Measurements from ENCODE around the gene SUGCT.

Gene SUGCT

GRCh38 chr7:40761762-40762560 is 627.2 kb downstream of the SUGCT start:
- H3K4me1 ChIP-seq (ENCODE audit: control insufficient read depth, insufficient read depth, low read length, poor library complexity, severe bottlenecking): no peaks in the 10 kb centered on the region
- WGBS, 2 experiments (ENCODE audit: insufficient coverage in 2 of 2): 92 to 93% methylated on average over 7 to 10 of the region's 14 CpGs
- no peaks in the 10 kb centered on the region for H3K9me3 ChIP-seq (ENCODE audit: control insufficient read depth, low read length)
- no peak overlapping the region for H3K4me3 ChIP-seq (ENCODE audit: extremely low read depth, insufficient read depth, low read length, poor library complexity, severe bottlenecking)
- no peaks in the 10 kb centered on the region for H3K36me3 ChIP-seq (ENCODE audit: control insufficient read depth, insufficient read depth, low read length)
- H3K27ac ChIP-seq (ENCODE audit: low read depth, low read length, severe bottlenecking): no peak overlapping the region

- Histone ChIP-seq H3K36me3 (ENCODE audit: control insufficient read depth, insufficient read depth, low read length) (no peaks in the 10 kb centered on the region), H3K4me3 (ENCODE audit: extremely low read depth, insufficient read depth, low read length, poor library complexity, severe bottlenecking) (no peak overlapping the region), H3K9me3 (ENCODE audit: control insufficient read depth, low read length) (no peaks in the 10 kb centered on the region), H3K4me1 (ENCODE audit: control insufficient read depth, insufficient read depth, low read length, poor library complexity, severe bottlenecking) (no peaks in the 10 kb centered on the region), H3K27ac (ENCODE audit: low read depth, low read length, severe bottlenecking) (no peak overlapping the region)
- WGBS, 2 experiments (ENCODE audit: insufficient coverage in 2 of 2): 88 to 100% methylated on average over 1 to 2 of the region's 9 CpGs
Observed at GRCh38 chr7:40763319-40764287, 628.8 kb downstream of the SUGCT start.

- 100% methylated on average over 1 of the region's 3 CpGs; no CpG with 5 or more reads in 1 of the 2 experiments for WGBS, 2 experiments (ENCODE audit: insufficient coverage in 2 of 2)
- H3K4me3 ChIP-seq (ENCODE audit: extremely low read depth, insufficient read depth, low read length, poor library complexity, severe bottlenecking): no peak overlapping the region
- H3K27ac ChIP-seq (ENCODE audit: low read depth, low read length, severe bottlenecking): no peak overlapping the region
- H3K9me3 ChIP-seq (ENCODE audit: control insufficient read depth, low read length): no peaks in the 10 kb centered on the region
- no peaks in the 10 kb centered on the region for H3K4me1 ChIP-seq (ENCODE audit: control insufficient read depth, insufficient read depth, low read length, poor library complexity, severe bottlenecking)
- H3K36me3 ChIP-seq (ENCODE audit: control insufficient read depth, insufficient read depth, low read length): no peaks in the 10 kb centered on the region
Observed at GRCh38 chr7:40765639-40766038, 630.8 kb downstream of the SUGCT start.

- Histone ChIP-seq H3K9me3 (ENCODE audit: control insufficient read depth, low read length) (no peaks in the 10 kb centered on the region), H3K36me3 (ENCODE audit: control insufficient read depth, insufficient read depth, low read length) (no peaks in the 10 kb centered on the region), H3K4me3 (ENCODE audit: extremely low read depth, insufficient read depth, low read length, poor library complexity, severe bottlenecking) (no peak overlapping the region), H3K4me1 (ENCODE audit: control insufficient read depth, insufficient read depth, low read length, poor library complexity, severe bottlenecking) (no peaks in the 10 kb centered on the region), H3K27ac (ENCODE audit: low read depth, low read length, severe bottlenecking) (no peak overlapping the region)
- 76 to 93% methylated on average over 2 to 3 of the region's 3 CpGs for WGBS, 2 experiments (ENCODE audit: insufficient coverage in 2 of 2)
Observed at GRCh38 chr7:40772096-40772495, 637.3 kb downstream of the SUGCT start.

- H3K27ac ChIP-seq (ENCODE audit: low read depth, low read length, severe bottlenecking): no peak overlapping the region
- H3K4me1 ChIP-seq (ENCODE audit: control insufficient read depth, insufficient read depth, low read length, poor library complexity, severe bottlenecking): no peaks in the 10 kb centered on the region
- H3K9me3 ChIP-seq (ENCODE audit: control insufficient read depth, low read length): no peaks in the 10 kb centered on the region
- no peaks in the 10 kb centered on the region for H3K36me3 ChIP-seq (ENCODE audit: control insufficient read depth, insufficient read depth, low read length)
- no peak overlapping the region for H3K4me3 ChIP-seq (ENCODE audit: extremely low read depth, insufficient read depth, low read length, poor library complexity, severe bottlenecking)
- WGBS, 2 experiments (ENCODE audit: insufficient coverage in 2 of 2): 75 to 83% methylated on average over 1 of the region's 3 CpGs
Observed at GRCh38 chr7:40773656-40774055, 638.9 kb downstream of the SUGCT start.

- Histone ChIP-seq H3K27ac (ENCODE audit: low read depth, low read length, severe bottlenecking) (no peak overlapping the region), H3K36me3 (ENCODE audit: control insufficient read depth, insufficient read depth, low read length) (no peaks in the 10 kb centered on the region), H3K4me1 (ENCODE audit: control insufficient read depth, insufficient read depth, low read length, poor library complexity, severe bottlenecking) (no peaks in the 10 kb centered on the region), H3K9me3 (ENCODE audit: control insufficient read depth, low read length) (no peaks in the 10 kb centered on the region), H3K4me3 (ENCODE audit: extremely low read depth, insufficient read depth, low read length, poor library complexity, severe bottlenecking) (no peak overlapping the region)
- WGBS, 2 experiments (ENCODE audit: insufficient coverage in 2 of 2): 96 to 100% methylated on average over 4 of the region's 4 CpGs
Observed at GRCh38 chr7:40775877-40776276, 641.1 kb downstream of the SUGCT start.

- no peak overlapping the region for H3K4me3 ChIP-seq (ENCODE audit: extremely low read depth, insufficient read depth, low read length, poor library complexity, severe bottlenecking)
- H3K4me1 ChIP-seq (ENCODE audit: control insufficient read depth, insufficient read depth, low read length, poor library complexity, severe bottlenecking): no peaks in the 10 kb centered on the region
- WGBS, 2 experiments (ENCODE audit: insufficient coverage in 2 of 2): 68 to 83% methylated on average over 2 to 3 of the region's 5 CpGs
- H3K27ac ChIP-seq (ENCODE audit: low read depth, low read length, severe bottlenecking): no peak overlapping the region
- H3K9me3 ChIP-seq (ENCODE audit: control insufficient read depth, low read length): no peaks in the 10 kb centered on the region
- H3K36me3 ChIP-seq (ENCODE audit: control insufficient read depth, insufficient read depth, low read length): no peaks in the 10 kb centered on the region
Observed at GRCh38 chr7:40777730-40778312, 643.0 kb downstream of the SUGCT start.

- Histone ChIP-seq H3K4me1 (ENCODE audit: control insufficient read depth, insufficient read depth, low read length, poor library complexity, severe bottlenecking) (no peaks in the 10 kb centered on the region), H3K9me3 (ENCODE audit: control insufficient read depth, low read length) (no peaks in the 10 kb centered on the region), H3K27ac (ENCODE audit: low read depth, low read length, severe bottlenecking) (no peak overlapping the region), H3K36me3 (ENCODE audit: control insufficient read depth, insufficient read depth, low read length) (no peaks in the 10 kb centered on the region), H3K4me3 (ENCODE audit: extremely low read depth, insufficient read depth, low read length, poor library complexity, severe bottlenecking) (no peak overlapping the region)
- WGBS, 2 experiments (ENCODE audit: insufficient coverage in 2 of 2): no CpG with 5 or more reads among the region's 1 CpG
Observed at GRCh38 chr7:40780460-40780859, 645.7 kb downstream of the SUGCT start.

GRCh38 chr7:40782836-40783235 is 648.0 kb downstream of the SUGCT start:
- no peaks in the 10 kb centered on the region for H3K4me1 ChIP-seq (ENCODE audit: control insufficient read depth, insufficient read depth, low read length, poor library complexity, severe bottlenecking)
- no peak overlapping the region for H3K4me3 ChIP-seq (ENCODE audit: extremely low read depth, insufficient read depth, low read length, poor library complexity, severe bottlenecking)
- WGBS, 2 experiments (ENCODE audit: insufficient coverage in 2 of 2): 100% methylated on average over 1 of the region's 2 CpGs; no CpG with 5 or more reads in 1 of the 2 experiments
- H3K36me3 ChIP-seq (ENCODE audit: control insufficient read depth, insufficient read depth, low read length): no peaks in the 10 kb centered on the region
- no peak overlapping the region for H3K27ac ChIP-seq (ENCODE audit: low read depth, low read length, severe bottlenecking)
- H3K9me3 ChIP-seq (ENCODE audit: control insufficient read depth, low read length): no peaks in the 10 kb centered on the region

- Histone ChIP-seq H3K36me3 (ENCODE audit: control insufficient read depth, insufficient read depth, low read length) (no peaks in the 10 kb centered on the region), H3K9me3 (ENCODE audit: control insufficient read depth, low read length) (no peaks in the 10 kb centered on the region), H3K4me3 (ENCODE audit: extremely low read depth, insufficient read depth, low read length, poor library complexity, severe bottlenecking) (no peak overlapping the region), H3K4me1 (ENCODE audit: control insufficient read depth, insufficient read depth, low read length, poor library complexity, severe bottlenecking) (no peaks in the 10 kb centered on the region), H3K27ac (ENCODE audit: low read depth, low read length, severe bottlenecking) (no peak overlapping the region)
- 80% methylated on average over 1 of the region's 2 CpGs; no CpG with 5 or more reads in 1 of the 2 experiments for WGBS, 2 experiments (ENCODE audit: insufficient coverage in 2 of 2)
Observed at GRCh38 chr7:40784176-40784575, 649.4 kb downstream of the SUGCT start.
